Endodermal cell (in vitro differentiated cells): ENCODE data around the gene MAP3K21. TPM values are rescaled to one million over a fixed set of nuclear protein-coding genes. Genes with fewer than 3 reads are reported as not detected.

Experiments used
- DNase-seq: peaks from one replicate; pipeline ENCODE4 v3.0.0-alpha.2; 2017
- H3K27ac ChIP-seq: 2 replicates; pipeline ENCODE4 v1.5.1; 2013; ENCODE audit warnings: mild to moderate bottlenecking, low read depth, low read length, moderate library complexity
- H3K27me3 ChIP-seq: 2 replicates; pipeline ENCODE4 v1.6.1; 2013; ENCODE audit warnings: mild to moderate bottlenecking, low read length, moderate library complexity; ENCODE audit not compliant: insufficient read depth, control insufficient read depth, poor library complexity, severe bottlenecking
- H3K36me3 ChIP-seq: 2 replicates; pipeline ENCODE4 v1.7.0; 2013; ENCODE audit warnings: mild to moderate bottlenecking, low read length, moderate library complexity; ENCODE audit not compliant: control insufficient read depth, insufficient read depth
- H3K4me1 ChIP-seq: one replicate; pipeline ENCODE4 v1.7.0; 2013; ENCODE audit warnings: low read length; ENCODE audit not compliant: control insufficient read depth, insufficient read depth
- H3K4me3 ChIP-seq: 2 replicates; pipeline ENCODE4 v1.5.1; 2013; ENCODE audit warnings: mild to moderate bottlenecking, low read length, moderate library complexity
- H3K9ac ChIP-seq: 2 replicates; pipeline ENCODE4 v1.6.1; 2013; ENCODE audit warnings: mild to moderate bottlenecking, low read length, moderate library complexity; ENCODE audit not compliant: poor library complexity, severe bottlenecking; ENCODE audit errors: extremely low read depth
- H3K9me3 ChIP-seq: 2 replicates; pipeline ENCODE4 v1.6.1; 2013; ENCODE audit warnings: mild to moderate bottlenecking, low read length, moderate library complexity; ENCODE audit not compliant: control insufficient read depth
- H3K27ac Mint-ChIP-seq: 2 replicates; pipeline ENCODE4 v1.8.0; 2020; ENCODE audit warnings: mixed read lengths
- H3K27me3 Mint-ChIP-seq: 2 replicates; pipeline ENCODE4 v1.8.0; 2021; ENCODE audit warnings: mild to moderate bottlenecking, mixed read lengths; ENCODE audit not compliant: insufficient read depth
- H3K36me3 Mint-ChIP-seq: 2 replicates; pipeline ENCODE4 v1.8.0; 2020; ENCODE audit warnings: low read depth, mixed read lengths
- H3K4me1 Mint-ChIP-seq: 2 replicates; pipeline ENCODE4 v1.8.0; 2020; ENCODE audit warnings: mixed read lengths
- H3K4me3 Mint-ChIP-seq: 2 replicates; pipeline ENCODE4 v1.8.0; 2020; ENCODE audit warnings: mild to moderate bottlenecking, moderate library complexity, mixed read lengths
- H3K9me3 Mint-ChIP-seq: 2 replicates; pipeline ENCODE4 v1.8.0; 2020; ENCODE audit warnings: mild to moderate bottlenecking, mixed read lengths
- WGBS, 2 experiments: methylation state at CpG; one replicate each; pipeline versions ENCODE4 v1.1.5 to v1.1.7; 2013; ENCODE audit warnings: missing lambda C conversion rate in 2 of 2, mixed read lengths in 1 of 2; ENCODE audit not compliant: insufficient coverage in 1 of 2, insufficient read length in 1 of 2; 5-methylcytosine and 5-hydroxymethylcytosine counted together
- total RNA-seq, 2 donors: library from RNA; stranded (reverse); fragmentation: NEBNext Ultra II Directional in 1 of 2; extraction: Animal tissue kit (Norgen Biotek cat#: 25700) in 1 of 2; gene quantifications; 2 replicates in 1 of 2; 3 replicates in 1 of 2; pipeline ENCODE4 v1.2.1, GENCODE V29; 2021
- TF ChIP-seq, protein P1 (sequence below): fragments of 200-600 bp; sonication (generic); conservative IDR thresholded peaks from 2 replicates; pipeline ENCODE4 v1.5.0; 2021; ENCODE audit warnings: antibody characterized with exemption, mild to moderate bottlenecking

The MAP3K21 gene
- total RNA-seq, 2 donors from 2014 or later, result 9.4 to 14.6 TPM

DNA sequence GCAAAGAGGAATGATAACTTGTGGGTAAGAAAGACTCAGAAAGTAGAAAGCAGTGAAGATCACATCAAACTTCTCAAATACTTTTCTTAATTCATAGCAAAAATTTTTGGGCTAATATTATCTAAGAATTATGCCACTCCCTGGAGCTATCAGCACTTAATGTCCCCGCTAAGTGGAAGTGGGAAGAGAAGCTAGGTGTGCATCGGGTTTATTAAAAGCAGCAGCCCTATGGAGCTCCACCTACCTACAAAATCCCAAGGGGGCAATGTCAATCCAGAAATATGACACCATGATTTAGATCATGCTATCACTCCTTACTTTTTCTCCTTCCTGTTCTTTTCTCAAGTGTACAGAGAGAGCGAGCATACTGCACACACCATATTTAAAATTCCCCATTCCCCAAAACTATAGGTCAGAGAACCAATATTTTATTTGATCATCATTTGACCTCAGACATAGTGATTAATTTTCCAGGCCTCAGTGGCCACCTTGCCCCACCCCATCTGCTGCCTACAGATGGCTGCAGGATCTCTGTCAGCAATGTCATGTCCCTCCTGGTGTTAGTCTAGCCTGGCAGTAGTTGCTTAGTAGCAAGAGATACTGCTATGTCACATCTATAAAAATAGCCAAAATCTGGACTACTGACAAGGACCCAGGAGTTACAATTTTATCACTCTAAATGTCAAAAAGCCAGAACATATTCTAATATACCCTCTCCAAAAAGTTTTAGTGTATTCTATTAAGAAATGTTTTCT is 66.6 kb downstream of the MAP3K21 start:
- Histone ChIP-seq H3K27me3 (no peaks in the 10 kb centered on the region), H3K36me3 (no peaks in the 10 kb centered on the region), H3K9me3 (no peaks in the 10 kb centered on the region), H3K4me1 (no peaks in the 10 kb centered on the region), H3K27ac (no peak overlapping the region), H3K4me3 (no peak overlapping the region), H3K9ac (no peak overlapping the region)
- no peaks in the 10 kb centered on the region for H3K36me3 Mint-ChIP-seq
- no peak for DNase-seq
- WGBS, 2 experiments, result 87 to 100% methylated on average over 1 to 3 of the region's 3 CpGs
- H3K27me3 Mint-ChIP-seq, result no peaks in the 10 kb centered on the region
- H3K4me3 Mint-ChIP-seq, result no peak overlapping the region
- H3K4me1 Mint-ChIP-seq, result peaks cover 10% of the 10 kb centered on the region
- peaks cover 6% of the 10 kb centered on the region for H3K9me3 Mint-ChIP-seq
- TF ChIP-seq, protein P1, sequence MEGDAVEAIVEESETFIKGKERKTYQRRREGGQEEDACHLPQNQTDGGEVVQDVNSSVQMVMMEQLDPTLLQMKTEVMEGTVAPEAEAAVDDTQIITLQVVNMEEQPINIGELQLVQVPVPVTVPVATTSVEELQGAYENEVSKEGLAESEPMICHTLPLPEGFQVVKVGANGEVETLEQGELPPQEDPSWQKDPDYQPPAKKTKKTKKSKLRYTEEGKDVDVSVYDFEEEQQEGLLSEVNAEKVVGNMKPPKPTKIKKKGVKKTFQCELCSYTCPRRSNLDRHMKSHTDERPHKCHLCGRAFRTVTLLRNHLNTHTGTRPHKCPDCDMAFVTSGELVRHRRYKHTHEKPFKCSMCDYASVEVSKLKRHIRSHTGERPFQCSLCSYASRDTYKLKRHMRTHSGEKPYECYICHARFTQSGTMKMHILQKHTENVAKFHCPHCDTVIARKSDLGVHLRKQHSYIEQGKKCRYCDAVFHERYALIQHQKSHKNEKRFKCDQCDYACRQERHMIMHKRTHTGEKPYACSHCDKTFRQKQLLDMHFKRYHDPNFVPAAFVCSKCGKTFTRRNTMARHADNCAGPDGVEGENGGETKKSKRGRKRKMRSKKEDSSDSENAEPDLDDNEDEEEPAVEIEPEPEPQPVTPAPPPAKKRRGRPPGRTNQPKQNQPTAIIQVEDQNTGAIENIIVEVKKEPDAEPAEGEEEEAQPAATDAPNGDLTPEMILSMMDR, result no peak
- H3K27ac Mint-ChIP-seq, result no peak overlapping the region

DNA sequence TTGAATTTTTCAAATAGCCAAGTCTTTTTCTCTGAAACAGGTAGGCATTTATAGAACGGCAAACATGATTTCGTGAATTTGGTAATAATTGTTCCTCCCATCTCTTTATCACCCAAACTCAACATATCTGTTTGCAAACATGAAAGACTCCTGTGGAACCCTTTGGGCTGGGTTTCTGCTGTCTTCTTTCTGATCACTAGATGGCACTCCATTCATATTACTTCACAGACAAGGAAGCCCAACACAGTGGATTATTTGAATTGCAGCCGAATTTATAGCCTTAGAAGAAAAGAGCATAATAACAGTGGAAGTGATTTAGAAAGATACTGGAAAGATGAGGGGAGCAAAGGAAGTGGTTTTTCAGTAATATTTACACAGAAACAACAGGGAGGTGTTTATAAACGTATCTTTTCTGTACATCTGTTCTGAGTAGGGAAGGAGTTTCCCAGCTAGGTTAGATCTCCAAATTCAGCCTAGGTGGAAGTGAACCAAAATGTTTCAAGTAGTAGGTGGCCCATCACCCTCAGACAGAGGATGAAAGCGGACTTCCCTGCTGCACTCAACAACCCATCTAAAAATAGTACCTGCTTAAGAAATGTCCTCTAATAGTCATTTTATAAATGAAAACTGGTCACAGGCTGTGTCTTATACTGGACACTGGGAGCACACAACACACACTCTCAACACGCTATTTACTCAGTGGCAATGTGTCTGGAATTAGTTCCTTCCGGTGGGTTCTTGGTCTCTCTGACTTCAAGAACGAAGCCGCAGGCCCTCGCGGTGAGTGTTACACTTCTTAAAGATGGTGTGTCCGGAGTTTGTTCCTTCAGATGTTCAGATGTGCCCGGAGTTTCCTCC is 67.6 kb downstream of the MAP3K21 start:
- H3K4me3 Mint-ChIP-seq, result no peak overlapping the region
- H3K9ac ChIP-seq, result no peak overlapping the region
- H3K4me1 ChIP-seq, result peaks cover 2% of the 10 kb centered on the region
- H3K4me3 ChIP-seq, result no peak overlapping the region
- WGBS, 2 experiments, result 77 to 95% methylated on average over 9 to 13 of the region's 13 CpGs
- TF ChIP-seq, protein P1, result peak; percentile 94
- H3K9me3 Mint-ChIP-seq, result peaks cover 6% of the 10 kb centered on the region
- DNase-seq, result peak; percentile 74
- H3K27ac Mint-ChIP-seq, result no peak overlapping the region
- no peaks in the 10 kb centered on the region for H3K36me3 ChIP-seq
- H3K9me3 ChIP-seq, result no peaks in the 10 kb centered on the region
- H3K27me3 Mint-ChIP-seq, result no peaks in the 10 kb centered on the region
- no peaks in the 10 kb centered on the region for H3K36me3 Mint-ChIP-seq
- H3K27me3 ChIP-seq, result no peaks in the 10 kb centered on the region
- H3K27ac ChIP-seq, result no peak overlapping the region
- H3K4me1 Mint-ChIP-seq, result peaks cover 10% of the 10 kb centered on the region

DNA sequence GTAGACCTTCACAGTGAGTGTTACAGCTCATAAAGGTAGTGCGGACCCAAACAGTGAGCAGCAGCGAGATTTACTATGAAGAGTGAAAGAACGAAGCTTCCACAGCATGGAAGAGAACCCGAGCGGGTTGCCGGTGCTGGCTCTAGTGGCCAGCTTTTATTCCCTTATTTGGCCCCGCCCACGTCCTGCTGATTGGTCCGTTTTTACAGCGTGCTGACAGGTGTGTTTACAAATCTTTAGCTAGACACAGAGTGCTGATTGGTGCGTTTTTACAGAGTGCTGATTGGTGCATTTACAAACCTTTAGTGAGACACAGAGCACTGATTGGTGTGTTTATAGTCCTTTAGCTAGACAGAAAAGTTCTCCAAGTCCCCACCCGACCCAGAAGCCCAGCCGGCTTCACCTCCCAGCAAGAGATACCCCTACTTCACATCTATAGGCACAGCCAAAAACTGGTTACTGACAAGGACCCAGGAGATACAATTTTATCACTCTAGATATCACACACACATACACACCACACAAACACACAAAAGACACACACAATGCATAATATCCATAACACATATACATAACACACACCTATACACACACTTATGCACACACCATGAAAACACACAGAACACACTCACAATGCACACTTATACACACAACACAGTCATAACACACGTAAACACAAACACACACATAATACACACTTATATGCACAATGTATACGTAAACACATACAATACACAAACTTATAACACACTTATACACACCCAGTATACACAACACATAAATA is 68.5 kb downstream of the MAP3K21 start:
- Histone ChIP-seq H3K9me3 (no peaks in the 10 kb centered on the region), H3K9ac (no peak overlapping the region), H3K27me3 (no peaks in the 10 kb centered on the region), H3K4me3 (no peak overlapping the region), H3K27ac (no peak overlapping the region), H3K4me1 (peaks cover 2% of the 10 kb centered on the region), H3K36me3 (no peaks in the 10 kb centered on the region)
- WGBS, 2 experiments, result 93 to 97% methylated on average over 12 to 15 of the region's 15 CpGs
- peaks cover 6% of the 10 kb centered on the region for H3K9me3 Mint-ChIP-seq
- no peaks in the 10 kb centered on the region for H3K36me3 Mint-ChIP-seq
- no peak overlapping the region for H3K4me3 Mint-ChIP-seq
- no peak overlapping the region for H3K27ac Mint-ChIP-seq
- TF ChIP-seq, protein P1, result no peak
- DNase-seq, result no peak
- no peaks in the 10 kb centered on the region for H3K27me3 Mint-ChIP-seq
- H3K4me1 Mint-ChIP-seq, result peaks cover 5% of the 10 kb centered on the region
